Gastrocnemius medialis (tissue), 4 donors: ENCODE measurements around the gene PNRC1. TPM values are rescaled to one million over a fixed set of nuclear protein-coding genes. Genes with fewer than 3 reads are reported as not detected.
A peak's percentile ranks its signal among the peaks of the same experiment; 100 is the strongest.

Experiments used
- ATAC-seq, 2 donors: fragments of 150-250 bp; one replicate each; pipeline ENCODE4 v1.9.1; 2016
- DNase-seq, 2 donors: peaks; one replicate each; pipeline ENCODE4 v3.0.0-alpha.2; 2019
- H3K27ac ChIP-seq, 4 donors: fragments of 200-600 bp; sonication (generic); 1 replicate in 1 of 4; 2 replicates in 3 of 4; pipeline ENCODE4 v1.5.1; 2016 to 2018; ENCODE audit warnings: mild to moderate bottlenecking in 2 of 4, moderate library complexity in 1 of 4
- H3K27me3 ChIP-seq, 3 donors: fragments of 200-600 bp; sonication (generic) in 2 of 3; 1 replicate in 1 of 3; 2 replicates in 2 of 3; pipeline versions ENCODE4 v1.5.1 to v1.6.0; 2016 to 2019; ENCODE audit warnings: mild to moderate bottlenecking in 1 of 3, moderate library complexity in 1 of 3
- H3K36me3 ChIP-seq, 2 donors: fragments of 200-600 bp; sonication (generic) in 1 of 2; one replicate each; pipeline ENCODE4 v1.5.1; 2017 to 2018
- H3K4me1 ChIP-seq, 2 donors: fragments of 200-600 bp; sonication (generic) in 1 of 2; one replicate each; pipeline ENCODE4 v1.5.1; 2016 to 2017; ENCODE audit warnings: mild to moderate bottlenecking in 2 of 2
- H3K4me3 ChIP-seq, 4 donors: fragments of 200-600 bp; sonication (generic) in 3 of 4; 1 replicate in 1 of 4; 2 replicates in 3 of 4; pipeline ENCODE4 v1.5.1; 2016 to 2019; ENCODE audit warnings: mild to moderate bottlenecking in 2 of 4
- H3K9me3 ChIP-seq, 3 donors: fragments of 200-600 bp; sonication (generic) in 2 of 3; 1 replicate in 1 of 3; 2 replicates in 2 of 3; pipeline ENCODE4 v1.5.1; 2016 to 2019
- CTCF ChIP-seq, 5 experiments: fragments of 450-650 bp in 3 of 5; fragments of 200-600 bp in 2 of 5; sonication (generic) in 2 of 5; IDR thresholded peaks in 4 of 5; conservative IDR thresholded peaks in 1 of 5; 1 replicate in 4 of 5; 2 replicates in 1 of 5; pipeline ENCODE4 v1.5.1; 2016 to 2019; ENCODE audit warnings: antibody characterized with exemption in 5 of 5, mild to moderate bottlenecking in 3 of 5, moderate library complexity in 3 of 5
- POLR2A ChIP-seq, 2 donors: fragments of 450-650 bp; IDR thresholded peaks; one replicate each; pipeline ENCODE4 v1.6.1; 2017; ENCODE audit warnings: antibody characterized with exemption in 2 of 2, mild to moderate bottlenecking in 2 of 2, moderate library complexity in 2 of 2
- in situ Hi-C, 4 donors: fragments of 200-750 bp; cut with MboI; loops; one replicate each; pipeline versions ENCODE4 v1.15.0 to v1.8.0; 2017; ENCODE audit warnings: low sequenced_read_pairs in 4 of 4
- intact Hi-C: fragments of 100-400 bp; cut with DNase I; formaldehyde crosslinking; loops from one replicate; pipeline ENCODE4 v1.15.1; 2023; ENCODE audit warnings: low total_unique reads
- total RNA-seq, 4 donors: library from RNA; depleted of rRNA; stranded (reverse); fragments of >200 nt; gene quantifications; one replicate each; pipeline versions ENCODE4 v1.1.0 to v1.2.3, GENCODE V29; 2016

PNRC1 gene
- total RNA-seq, 4 donors from 2014 or later: 229 to 458 (median 311) TPM

- H3K36me3 ChIP-seq: no peaks in the 10 kb centered on the region
- no peak overlapping the region for H3K27ac ChIP-seq
- no peak for DNase-seq
- TF ChIP-seq POLR2A (IDR thresholded peaks at IDR 0.05): no peak
- no peak for TF ChIP-seq CTCF (IDR thresholded peaks at IDR 0.05 in 4 of 5, conservative IDR thresholded peaks at IDR 0.05 in 1 of 5)
- no peaks in the 10 kb centered on the region for H3K9me3 ChIP-seq
- H3K4me3 ChIP-seq: no peak overlapping the region
- in situ Hi-C loops: no loop called here
- H3K4me1 ChIP-seq: no peaks in the 10 kb centered on the region
- intact Hi-C loops: no loop called here
- ATAC-seq: no peak
- no peaks in the 10 kb centered on the region for H3K27me3 ChIP-seq
Observed at GRCh38 chr6:89071036-89071435, 9.5 kb upstream of the PNRC1 start.

GRCh38 chr6:89073014-89073620 is 7.4 kb upstream of the PNRC1 start:
- H3K4me1 ChIP-seq: no peaks in the 10 kb centered on the region
- in situ Hi-C loops: no loop called here
- H3K4me3 ChIP-seq: no peak overlapping the region
- no peaks in the 10 kb centered on the region for H3K36me3 ChIP-seq
- H3K27me3 ChIP-seq: no peaks in the 10 kb centered on the region
- ATAC-seq (peak in 1 of 2 donors; percentile 8), DNase-seq (no peak)
- no peak overlapping the region for H3K27ac ChIP-seq
- intact Hi-C loops: no loop called here
- H3K9me3 ChIP-seq: no peaks in the 10 kb centered on the region
- no peak for TF ChIP-seq CTCF (IDR thresholded peaks at IDR 0.05 in 4 of 5, conservative IDR thresholded peaks at IDR 0.05 in 1 of 5)
- TF ChIP-seq POLR2A (IDR thresholded peaks at IDR 0.05): no peak

GRCh38 chr6:89073840-89074239 is 6.7 kb upstream of the PNRC1 start:
- intact Hi-C loops (no loop called here), in situ Hi-C loops (no loop called here)
- H3K27ac ChIP-seq: no peak overlapping the region
- H3K36me3 ChIP-seq: no peaks in the 10 kb centered on the region
- H3K4me1 ChIP-seq: no peaks in the 10 kb centered on the region
- ATAC-seq: no peak
- H3K9me3 ChIP-seq: no peaks in the 10 kb centered on the region
- no peak for DNase-seq
- H3K4me3 ChIP-seq: no peak overlapping the region
- TF ChIP-seq POLR2A (IDR thresholded peaks at IDR 0.05) (no peak), CTCF (IDR thresholded peaks at IDR 0.05 in 4 of 5, conservative IDR thresholded peaks at IDR 0.05 in 1 of 5) (no peak)
- H3K27me3 ChIP-seq: no peaks in the 10 kb centered on the region

GRCh38 chr6:89079511-89080234 is 878 bp upstream of the PNRC1 start:
- Histone ChIP-seq H3K36me3 (peaks cover 0 to 12% of the 10 kb centered on the region in 2 donors), H3K27ac (peak overlapping the region; percentile 98 to 100 (median 99)), H3K4me1 (peaks cover 9 to 19% of the 10 kb centered on the region in 2 donors), H3K4me3 (peak overlapping the region; percentile 94 to 99 (median 95)), H3K27me3 (no peaks in the 10 kb centered on the region), H3K9me3 (no peaks in the 10 kb centered on the region)
- ATAC-seq (peak; percentile 22 to 31), DNase-seq (peak in 1 of 2 donors; percentile 53)
- no peak for TF ChIP-seq CTCF (IDR thresholded peaks at IDR 0.05 in 4 of 5, conservative IDR thresholded peaks at IDR 0.05 in 1 of 5)
- peak in 1 of 2 donors; percentile 32 for TF ChIP-seq POLR2A (IDR thresholded peaks at IDR 0.05)
- intact Hi-C loops (loop anchor here (2.0 to 5.0 kb wide), 4 partner anchors 107 to 1377 kb away; partner anchors contain the start of genes AKIRIN2, LYRM2 and RNGTT), in situ Hi-C loops (loop anchor here in 2 of 4 donors (5.0 to 25.0 kb wide), 2 partner anchors 42 to 283 kb away; partner anchors contain the start of gene UBE2J1 (in 1 of the 2))
